ENCODE results near the gene VKORC1. TPM values are rescaled to one million over a fixed set of nuclear protein-coding genes. Genes with fewer than 3 reads are reported as not detected.
A peak's percentile ranks its signal among the peaks of the same experiment; 100 is the strongest.

Gene VKORC1
- total and polyA plus RNA-seq, 2 of the 4 experiments (the other 2 are of a cell fraction), result 65.2 to 317 TPM

GRCh38 chr16:31083081-31083480 is 11.5 kb downstream of the VKORC1 start:
- H3K9me1 ChIP-seq (ENCODE audit: insufficient read depth, low read length), result peaks cover 3% of the 10 kb centered on the region; the same call in 1 of the 2 replicates
- no peak overlapping the region for H2AK9ac ChIP-seq (replicated peaks; ENCODE audit: low read depth, low read length, poor library complexity)
- H3K4ac ChIP-seq (ENCODE audit: low read depth, low read length), result no peak overlapping the region
- ATAC-seq (ENCODE audit: low read depth) (no peak), DNase-seq (no peak)
- no peak overlapping the region for H2BK20ac ChIP-seq (ENCODE audit: low read depth, low read length)
- H3K36me3 ChIP-seq (ENCODE audit: control insufficient read depth, insufficient read depth, low read length), result peaks cover 73% of the 10 kb centered on the region
- H3K9ac ChIP-seq (ENCODE audit: low read depth, low read length), result no peak overlapping the region
- no peak overlapping the region for H3K14ac ChIP-seq (replicated peaks; ENCODE audit: low read depth, low read length)
- H3K27me3 ChIP-seq (ENCODE audit: control insufficient read depth, insufficient read depth, low read length), result no peaks in the 10 kb centered on the region
- H2BK5ac ChIP-seq (ENCODE audit: low read depth, low read length, poor library complexity, severe bottlenecking), result no peak overlapping the region
- intact Hi-C loops (cut with micrococcal nuclease), result no loop called here
- no peak overlapping the region for H4K5ac ChIP-seq (ENCODE audit: low read depth, low read length)
- TF ChIP-seq CEBPB (IDR thresholded peaks at IDR 0.05; ENCODE audit: low read depth, low read length) (peak; percentile 3; the same call in 1 of the 2 replicates), RFX5 (IDR thresholded peaks at IDR 0.05; ENCODE audit: low read depth, low read length) (no peak)
- no peak overlapping the region for H2AK5ac ChIP-seq (ENCODE audit: low read depth, low read length)
- H3K4me1 ChIP-seq (ENCODE audit: control insufficient read depth, insufficient read depth, low read length), result no peaks in the 10 kb centered on the region
- H3K4me2 ChIP-seq (ENCODE audit: low read depth, low read length), result no peak overlapping the region
- POLR2A ChIA-PET (ENCODE audit: unreplicated experiment), result no interaction called here
- H3K18ac ChIP-seq (ENCODE audit: low read depth, low read length), result no peak overlapping the region
- dilution Hi-C loops (cut with HindIII; ENCODE audit: low sequenced_read_pairs, unreplicated experiment), result no loop called here
- no peak overlapping the region for H3K56ac ChIP-seq (ENCODE audit: extremely low read depth, insufficient read depth, low read length)
- H2BK120ac ChIP-seq (ENCODE audit: low read depth, low read length), result no peak overlapping the region
- H2BK15ac ChIP-seq (ENCODE audit: low read depth, low read length), result no peak overlapping the region
- no CpG with 5 or more reads among the region's 9 CpGs for WGBS, 2 experiments (ENCODE audit: extremely low coverage in 2 of 2, insufficient read length in 1 of 2)
- H3K27ac ChIP-seq (ENCODE audit: insufficient read depth, low read length), result no peak overlapping the region
- no TSS peak for BruUV-seq (replicated peaks)
- no peak overlapping the region for H4K8ac ChIP-seq (ENCODE audit: low read depth in 2 of 2, low read length in 2 of 2)
- H4K20me1 ChIP-seq (ENCODE audit: insufficient read depth, low read length), result peaks cover 21% of the 10 kb centered on the region
- H3K23ac ChIP-seq (ENCODE audit: low read depth, low read length), result no peak overlapping the region
- CTCF ChIA-PET, result no interaction called here
- no peak overlapping the region for H3K4me3 ChIP-seq (ENCODE audit: insufficient read depth, low read depth, low read length)
- H3K79me1 ChIP-seq (ENCODE audit: low read depth in 1 of 2, low read length in 2 of 2), result peaks cover 14 to 46% of the 10 kb centered on the region in 2 experiments
- H4K91ac ChIP-seq (ENCODE audit: insufficient read depth, low read depth, low read length), result no peak overlapping the region
- no peaks in the 10 kb centered on the region for H3K9me3 ChIP-seq (ENCODE audit: control insufficient read depth, insufficient read depth, low read length)
- in situ Hi-C loops (cut with MboI; ENCODE audit: low sequenced_read_pairs), result loop anchor here (10.0 kb wide), 1 partner anchor 98 kb away; the partner anchor contains the start of gene HSD3B7
- H2AFZ ChIP-seq (replicated peaks; ENCODE audit: low read length, poor library complexity), result no peak overlapping the region
